ENCODE measurements around the gene COBL.

DNA sequence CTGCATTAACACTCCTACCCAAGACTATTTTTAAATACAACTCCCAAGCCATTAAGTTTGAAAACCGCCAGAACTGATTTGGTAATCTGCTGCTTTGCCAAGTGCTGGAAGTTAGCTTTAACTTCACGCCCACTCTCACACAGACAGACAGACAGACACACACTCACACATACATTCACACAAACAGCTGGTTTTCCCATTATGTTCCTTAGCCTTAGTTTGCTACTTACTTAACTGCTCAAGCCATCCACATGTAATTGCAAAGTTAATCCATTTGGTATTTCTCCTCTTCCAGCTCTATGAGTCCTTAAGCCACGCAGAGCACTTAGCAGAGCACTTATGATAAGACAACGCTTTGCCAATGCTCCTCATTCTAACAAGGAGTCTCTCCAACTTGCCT lies 8.3 kb downstream of the COBL start:
- no peak for TF ChIP-seq POLR2A (IDR thresholded peaks at IDR 0.05)
- TF ChIP-seq EP300 (IDR thresholded peaks at IDR 0.05): no peak

Data from suprapubic skin (tissue), 2 donors.